GM18909 (cell line): ENCODE measurements around the gene AKR1B1.
A peak's percentile ranks its signal among the peaks of the same experiment; 100 is the strongest.

Experiments used
- ATAC-seq: cut with Tn5 transposase; IDR thresholded peaks from one replicate; pipeline ENCODE4 v1.9.1; 2021; ENCODE audit warnings: mild to moderate bottlenecking; ENCODE audit not compliant: unreplicated experiment, poor library complexity

The AKR1B1 gene

GRCh38 chr7:134472572-134473244, 13.8 kb upstream of the AKR1B1 start:
- ATAC-seq, result no peak

DNA sequence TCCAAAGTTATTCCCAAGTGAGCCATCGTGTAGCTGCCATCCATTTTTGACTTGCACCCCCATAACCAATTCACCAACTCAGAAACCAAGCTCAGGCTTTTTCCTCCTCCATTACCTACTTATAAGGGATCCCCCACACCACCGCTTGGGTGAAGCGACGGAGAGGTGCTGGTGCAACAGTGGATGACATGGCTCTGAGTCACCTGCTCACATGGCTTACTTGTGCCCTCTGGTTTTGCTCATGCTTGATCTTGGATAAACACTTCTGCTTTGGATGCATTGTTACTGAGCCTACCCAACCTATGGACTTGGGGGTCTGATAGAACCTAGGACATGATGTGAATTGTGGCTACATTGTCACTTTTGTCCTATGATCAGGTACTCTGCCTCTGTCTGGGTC, 12.0 kb upstream of the AKR1B1 start:
- no peak for ATAC-seq

- ATAC-seq, result no peak
Observed at GRCh38 chr7:134469622-134470021, 10.7 kb upstream of the AKR1B1 start.

GRCh38 chr7:134468475-134468874, 9.6 kb upstream of the AKR1B1 start:
- ATAC-seq, result no peak

GRCh38 chr7:134468054-134468453, 9.2 kb upstream of the AKR1B1 start:
- no peak for ATAC-seq

- ATAC-seq, result no peak
Observed at GRCh38 chr7:134465491-134465890, 6.6 kb upstream of the AKR1B1 start.

DNA sequence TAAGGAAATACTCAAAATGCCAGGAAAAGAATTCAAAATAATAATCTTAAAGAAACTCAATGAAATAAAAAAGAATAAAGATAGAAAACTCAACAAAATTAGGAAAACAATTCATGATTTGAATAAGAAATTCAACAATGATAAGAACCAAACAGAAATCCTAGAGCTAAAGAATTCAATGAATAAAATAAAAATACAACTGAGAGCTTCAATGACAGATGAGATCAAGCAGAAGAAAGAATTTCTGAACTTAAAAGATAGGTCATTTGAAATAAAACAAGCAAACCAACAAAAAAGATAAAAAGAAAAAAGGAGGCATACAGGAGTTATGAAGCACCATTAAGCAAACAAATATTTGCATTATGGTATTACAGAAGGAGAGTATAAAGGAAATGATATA, 5.6 kb upstream of the AKR1B1 start:
- ATAC-seq, result no peak

- ATAC-seq, result no peak
Observed at GRCh38 chr7:134463751-134464150, 4.9 kb upstream of the AKR1B1 start.

GRCh38 chr7:134462337-134462925, 3.5 kb upstream of the AKR1B1 start:
- ATAC-seq, result no peak

DNA sequence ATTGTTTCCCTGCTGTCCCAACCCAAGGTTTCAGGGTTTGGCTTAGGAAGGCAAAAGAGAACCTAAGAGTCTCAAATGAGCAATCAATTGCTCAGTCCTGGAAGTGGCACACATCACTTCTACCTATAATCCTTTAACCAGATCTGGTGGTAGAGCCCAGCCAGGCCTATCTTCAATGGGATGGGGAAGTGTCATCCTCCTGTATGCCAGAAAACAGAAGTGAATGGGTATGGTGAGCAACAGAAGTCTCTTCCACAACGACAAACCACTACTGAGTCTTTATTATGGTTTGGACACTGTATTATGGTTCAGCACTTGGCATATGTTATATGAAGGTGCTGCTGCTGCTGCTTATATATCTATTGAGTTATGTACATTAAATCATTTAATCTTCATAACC, 3.0 kb upstream of the AKR1B1 start:
- ATAC-seq, result no peak

DNA sequence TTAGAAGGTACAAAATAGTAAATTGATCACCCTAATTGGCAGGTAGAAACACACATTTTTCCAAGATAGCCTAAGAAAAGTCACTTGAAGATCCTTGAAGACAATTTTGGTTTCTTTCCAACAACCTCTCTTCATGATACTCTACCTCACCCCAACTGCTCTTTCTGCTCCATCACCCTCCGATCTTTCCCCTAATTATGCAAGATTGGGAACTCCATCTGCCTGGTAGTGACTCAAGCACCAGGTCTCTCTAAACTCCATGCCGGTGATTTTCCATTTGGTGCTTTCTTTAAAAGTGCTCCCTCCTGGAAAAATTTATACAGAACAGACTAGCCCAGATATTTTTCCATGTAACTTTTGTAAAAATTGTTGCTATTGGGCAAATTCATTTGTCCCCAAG, 1.1 kb upstream of the AKR1B1 start:
- ATAC-seq, result no peak

GRCh38 chr7:134458341-134458805, 527 bp downstream of the AKR1B1 start:
- ATAC-seq, result peak; percentile 58

- no peak for ATAC-seq
Observed at GRCh38 chr7:134457210-134457609, 1.7 kb downstream of the AKR1B1 start.

- no peak for ATAC-seq
Observed at GRCh38 chr7:134454277-134454676, 4.6 kb downstream of the AKR1B1 start.

GRCh38 chr7:134453518-134453917, 5.4 kb downstream of the AKR1B1 start:
- no peak for ATAC-seq

- no peak for ATAC-seq
Observed at GRCh38 chr7:134452991-134453473, 5.9 kb downstream of the AKR1B1 start.

- no peak for ATAC-seq
Observed at GRCh38 chr7:134452419-134452838, 6.5 kb downstream of the AKR1B1 start.

GRCh38 chr7:134451656-134452055, 7.2 kb downstream of the AKR1B1 start:
- no peak for ATAC-seq

DNA sequence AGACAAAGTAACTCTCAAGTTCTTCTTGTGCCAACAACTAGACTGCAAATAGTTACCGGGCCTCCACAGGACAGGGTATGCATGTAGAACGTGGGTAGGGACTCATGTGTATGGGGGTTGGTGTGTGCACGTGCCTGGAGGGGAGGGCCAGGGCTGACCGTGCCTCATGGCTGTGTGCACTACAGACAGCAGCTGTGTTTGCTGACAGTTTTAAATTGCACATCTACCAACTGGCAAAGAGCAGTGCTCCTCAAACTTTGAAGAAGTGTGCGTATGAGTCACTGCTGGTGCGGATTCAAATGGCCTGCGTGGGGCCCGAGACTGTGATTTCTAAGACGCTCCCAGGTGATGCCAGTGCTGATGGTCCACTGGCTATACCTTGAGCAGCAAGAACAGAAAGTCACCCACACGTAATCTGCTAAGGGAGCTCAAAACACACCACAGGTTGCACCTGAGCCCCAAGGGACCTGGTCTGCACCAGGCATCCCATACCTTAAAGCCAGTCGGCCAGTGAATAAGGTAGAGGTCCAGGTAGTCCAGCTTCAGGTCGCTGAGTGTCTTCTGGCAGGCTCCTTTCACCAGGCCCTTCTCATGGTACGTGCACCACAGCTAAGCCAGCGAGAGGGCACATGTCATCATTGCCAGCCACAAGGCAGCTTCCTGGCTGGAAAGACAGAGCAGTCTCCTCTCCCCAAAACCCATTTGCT, 8.5 kb downstream of the AKR1B1 start:
- no peak for ATAC-seq

GRCh38 chr7:134449680-134450079, 9.2 kb downstream of the AKR1B1 start:
- no peak for ATAC-seq
